Measurements from ENCODE around the gene OPHN1. TPM values are rescaled to one million over a fixed set of nuclear protein-coding genes. Genes with fewer than 3 reads are reported as not detected.

OPHN1 gene
- total RNA-seq, 1 experiment from 2014 or later: 72.0 TPM

Small RNA genes within 50 kb of the gene (small RNA-seq; reads per million reads assigned to genes)
- gene RF00019: 0 reads per million in 2 experiments
- gene RNU6-1225P: 0 reads per million in 2 experiments

Other genes starting within 250 kb of the OPHN1 start
- 55.5 and 70.0 TPM in 2 replicates for gene YIPF6, start 65.6 kb upstream of the OPHN1 start, total RNA-seq (2014; rRNA removed; shearing (Covaris generic))
- gene STARD8, start 214.2 kb upstream of the OPHN1 start, total RNA-seq (2014; rRNA removed; shearing (Covaris generic)): 0.34 and 0.48 TPM in 2 replicates

All from SK-MEL-5 (cell line).